ENCODE results near the gene UBE2V1. TPM values are rescaled to one million over a fixed set of nuclear protein-coding genes. Genes with fewer than 3 reads are reported as not detected.

UBE2V1 gene
- total RNA-seq, 1 experiment from 2014 or later, result 203 TPM

DNA sequence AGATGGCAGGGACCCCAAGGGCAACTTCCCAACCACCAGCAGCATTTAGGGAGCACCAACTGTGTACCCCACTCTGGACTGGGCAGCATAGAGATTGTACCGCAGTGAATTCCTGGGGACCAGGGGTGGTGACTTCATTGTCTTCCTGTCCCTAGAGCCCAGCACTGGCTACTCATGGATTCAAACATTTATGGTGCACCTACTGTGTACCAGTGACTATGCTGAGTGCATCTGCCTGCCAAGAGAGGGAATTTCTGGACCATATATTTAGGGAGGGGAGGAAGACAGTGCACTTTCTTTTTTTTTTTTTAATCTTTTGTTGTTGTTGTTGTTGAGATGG is 55.3 kb downstream of the UBE2V1 start:
- TF ChIP-seq, protein P1, sequence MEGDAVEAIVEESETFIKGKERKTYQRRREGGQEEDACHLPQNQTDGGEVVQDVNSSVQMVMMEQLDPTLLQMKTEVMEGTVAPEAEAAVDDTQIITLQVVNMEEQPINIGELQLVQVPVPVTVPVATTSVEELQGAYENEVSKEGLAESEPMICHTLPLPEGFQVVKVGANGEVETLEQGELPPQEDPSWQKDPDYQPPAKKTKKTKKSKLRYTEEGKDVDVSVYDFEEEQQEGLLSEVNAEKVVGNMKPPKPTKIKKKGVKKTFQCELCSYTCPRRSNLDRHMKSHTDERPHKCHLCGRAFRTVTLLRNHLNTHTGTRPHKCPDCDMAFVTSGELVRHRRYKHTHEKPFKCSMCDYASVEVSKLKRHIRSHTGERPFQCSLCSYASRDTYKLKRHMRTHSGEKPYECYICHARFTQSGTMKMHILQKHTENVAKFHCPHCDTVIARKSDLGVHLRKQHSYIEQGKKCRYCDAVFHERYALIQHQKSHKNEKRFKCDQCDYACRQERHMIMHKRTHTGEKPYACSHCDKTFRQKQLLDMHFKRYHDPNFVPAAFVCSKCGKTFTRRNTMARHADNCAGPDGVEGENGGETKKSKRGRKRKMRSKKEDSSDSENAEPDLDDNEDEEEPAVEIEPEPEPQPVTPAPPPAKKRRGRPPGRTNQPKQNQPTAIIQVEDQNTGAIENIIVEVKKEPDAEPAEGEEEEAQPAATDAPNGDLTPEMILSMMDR (conservative IDR thresholded peaks at IDR 0.05; ENCODE audit: low read depth, low read length), result no peak
- Histone ChIP-seq H3K27me3 (replicated peaks; ENCODE audit: insufficient read depth, low read depth, low read length, poor library complexity) (no peaks in the 10 kb centered on the region), H3K27ac (ENCODE audit: low read depth, low read length, poor library complexity, severe bottlenecking) (no peak overlapping the region), H3K9me3 (ENCODE audit: low read depth, low read length, poor library complexity, severe bottlenecking) (no peaks in the 10 kb centered on the region), H3K4me1 (ENCODE audit: insufficient read depth, low read length, poor library complexity, severe bottlenecking) (peaks cover 3% of the 10 kb centered on the region), H3K4me3 (ENCODE audit: low read depth, low read length, poor library complexity, severe bottlenecking) (no peak overlapping the region), H3K36me3 (ENCODE audit: insufficient read depth, low read length, poor library complexity, severe bottlenecking) (no peaks in the 10 kb centered on the region)
- no peak for DNase-seq (ENCODE audit: low spot score)
- BruUV-seq (replicated peaks), result no TSS peak
- POLR2A ChIA-PET (ENCODE audit: low non-redundant PET), result no interaction called here
- CTCF ChIA-PET, result no interaction called here
- intact Hi-C loops (cut with micrococcal nuclease; ENCODE audit: unreplicated experiment), result no loop called here

DNA sequence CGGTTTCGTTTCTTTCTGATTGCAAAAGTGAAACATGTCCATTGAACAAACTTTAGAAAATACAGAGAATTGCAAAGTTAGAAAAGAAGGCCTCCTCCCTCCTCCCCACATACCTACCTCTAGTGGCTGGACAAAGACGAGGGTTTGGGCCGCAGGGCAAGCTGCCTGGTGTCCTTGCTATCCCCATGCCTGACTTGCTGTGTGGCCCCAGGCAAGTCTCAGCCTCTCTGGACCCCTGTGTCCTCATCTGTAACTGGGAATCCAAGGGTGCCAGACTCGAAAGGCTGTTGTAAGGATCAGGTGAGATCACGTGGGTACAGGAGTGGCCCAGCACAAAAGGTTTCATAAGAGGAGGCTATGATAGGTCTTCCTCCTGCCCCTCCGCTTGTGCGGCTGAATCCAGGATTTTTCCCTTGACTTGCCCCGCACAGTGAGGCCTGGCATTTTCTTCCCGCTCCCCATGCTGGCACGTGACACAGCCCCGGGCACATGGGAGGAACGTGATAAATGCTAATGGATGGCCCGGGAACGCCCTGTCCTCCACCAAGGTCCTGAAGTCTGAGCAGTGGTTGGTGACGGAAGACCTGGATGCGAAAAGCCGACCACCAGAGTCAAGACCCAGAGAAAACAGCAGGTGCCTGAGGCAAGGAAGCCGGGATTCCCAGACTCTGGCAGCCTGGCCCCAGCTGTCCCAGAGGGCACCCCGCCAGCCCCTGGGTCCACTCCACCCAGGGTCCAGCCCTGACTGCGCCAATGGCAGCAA is 55.8 kb downstream of the UBE2V1 start:
- Histone ChIP-seq H3K9me3 (ENCODE audit: low read depth, low read length, poor library complexity, severe bottlenecking) (no peaks in the 10 kb centered on the region), H3K4me3 (ENCODE audit: low read depth, low read length, poor library complexity, severe bottlenecking) (no peak overlapping the region), H3K27me3 (replicated peaks; ENCODE audit: insufficient read depth, low read depth, low read length, poor library complexity) (no peaks in the 10 kb centered on the region), H3K4me1 (ENCODE audit: insufficient read depth, low read length, poor library complexity, severe bottlenecking) (peaks cover 3% of the 10 kb centered on the region), H3K27ac (ENCODE audit: low read depth, low read length, poor library complexity, severe bottlenecking) (no peak overlapping the region), H3K36me3 (ENCODE audit: insufficient read depth, low read length, poor library complexity, severe bottlenecking) (no peaks in the 10 kb centered on the region)
- DNase-seq (ENCODE audit: low spot score), result no peak
- BruUV-seq (replicated peaks), result no TSS peak
- POLR2A ChIA-PET (ENCODE audit: low non-redundant PET), result no interaction called here
- no peak for TF ChIP-seq EZH2 (IDR thresholded peaks at IDR 0.05; ENCODE audit: borderline replicate concordance, low read depth, low read length, poor library complexity, severe bottlenecking)
- TF ChIP-seq, protein P1 (conservative IDR thresholded peaks at IDR 0.05; ENCODE audit: low read depth, low read length), result no peak
- CTCF ChIA-PET, result interaction anchor here (0.5 kb wide), 1 partner anchor 78 kb away, joined by 3 read pairs; no protein-coding TSS in a partner anchor
- intact Hi-C loops (cut with micrococcal nuclease; ENCODE audit: unreplicated experiment), result no loop called here

DNA sequence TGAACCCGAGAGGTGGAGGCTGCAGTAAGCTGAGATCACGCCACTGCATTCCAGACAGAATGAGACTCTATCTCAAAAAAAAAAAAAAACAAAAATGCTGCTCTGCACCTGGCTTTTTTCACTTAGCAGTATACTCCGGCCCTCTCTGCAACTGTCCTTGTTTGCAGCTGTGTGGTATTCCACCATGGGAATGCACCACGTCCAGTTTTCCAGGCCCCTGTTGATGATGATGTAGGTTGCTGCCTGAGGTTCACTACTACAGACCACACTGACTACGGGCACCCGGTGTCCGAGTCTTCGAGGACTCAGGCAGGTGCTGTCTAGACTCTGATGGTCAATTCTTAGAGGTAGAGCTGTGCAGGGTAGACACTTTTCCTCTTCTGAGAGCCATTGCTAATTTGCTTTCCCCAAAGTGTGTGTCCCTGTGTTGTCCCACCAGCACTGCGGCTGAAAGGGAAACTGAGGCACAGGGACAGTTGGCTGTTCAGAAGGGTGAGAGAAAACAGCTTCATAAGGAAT is 56.5 kb downstream of the UBE2V1 start:
- Histone ChIP-seq H3K36me3 (ENCODE audit: insufficient read depth, low read length, poor library complexity, severe bottlenecking) (no peaks in the 10 kb centered on the region), H3K4me1 (ENCODE audit: insufficient read depth, low read length, poor library complexity, severe bottlenecking) (peaks cover 3% of the 10 kb centered on the region), H3K9me3 (ENCODE audit: low read depth, low read length, poor library complexity, severe bottlenecking) (no peaks in the 10 kb centered on the region), H3K4me3 (ENCODE audit: low read depth, low read length, poor library complexity, severe bottlenecking) (no peak overlapping the region), H3K27me3 (replicated peaks; ENCODE audit: insufficient read depth, low read depth, low read length, poor library complexity) (no peaks in the 10 kb centered on the region), H3K27ac (ENCODE audit: low read depth, low read length, poor library complexity, severe bottlenecking) (no peak overlapping the region)
- POLR2A ChIA-PET (ENCODE audit: low non-redundant PET), result no interaction called here
- CTCF ChIA-PET, result interaction anchor here (0.5 kb wide), 1 partner anchor 77 kb away, joined by 3 read pairs; no protein-coding TSS in a partner anchor
- no peak for DNase-seq (ENCODE audit: low spot score)
- intact Hi-C loops (cut with micrococcal nuclease; ENCODE audit: unreplicated experiment), result no loop called here
- TF ChIP-seq EZH2 (IDR thresholded peaks at IDR 0.05; ENCODE audit: borderline replicate concordance, low read depth, low read length, poor library complexity, severe bottlenecking), result no peak
- TF ChIP-seq, protein P1 (conservative IDR thresholded peaks at IDR 0.05; ENCODE audit: low read depth, low read length), result no peak
- no TSS peak for BruUV-seq (replicated peaks)
